GM12801 (cell line): ENCODE measurements around the gene NR2F2.

Source experiments
- TF ChIP-seq, protein P1 (sequence below): IDR thresholded peaks from one replicate; pipeline ENCODE4 v1.5.1; 2011; ENCODE audit warnings: control low read depth; ENCODE audit not compliant: insufficient read length; ENCODE audit errors: extremely low read depth

NR2F2 gene

DNA sequence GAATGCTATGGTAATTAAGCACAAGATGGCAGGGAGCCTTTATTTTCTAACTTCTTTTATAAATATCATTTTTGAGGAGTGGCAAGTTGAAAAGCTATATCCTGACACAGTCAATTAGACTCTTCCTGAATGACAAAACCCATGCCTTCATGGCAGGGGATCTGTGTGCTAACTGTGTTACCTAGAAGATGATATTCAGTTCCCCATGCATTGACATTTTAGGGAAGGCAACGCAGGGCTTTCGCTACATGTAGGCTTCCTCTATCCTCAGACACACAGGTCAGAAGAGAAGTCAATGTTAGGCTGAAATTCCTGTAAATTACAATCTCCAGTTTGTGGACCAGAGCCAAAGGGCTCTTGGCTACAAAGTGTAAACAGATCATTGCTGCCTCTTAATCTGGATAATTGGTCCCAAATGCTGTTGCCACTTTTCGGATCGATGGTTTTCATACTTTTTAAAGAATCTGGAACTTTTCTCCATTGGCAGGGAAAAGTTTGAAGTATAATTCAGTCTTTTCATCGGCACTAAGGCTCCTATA lies 22.6 kb upstream of the NR2F2 start:
- TF ChIP-seq, protein P1, sequence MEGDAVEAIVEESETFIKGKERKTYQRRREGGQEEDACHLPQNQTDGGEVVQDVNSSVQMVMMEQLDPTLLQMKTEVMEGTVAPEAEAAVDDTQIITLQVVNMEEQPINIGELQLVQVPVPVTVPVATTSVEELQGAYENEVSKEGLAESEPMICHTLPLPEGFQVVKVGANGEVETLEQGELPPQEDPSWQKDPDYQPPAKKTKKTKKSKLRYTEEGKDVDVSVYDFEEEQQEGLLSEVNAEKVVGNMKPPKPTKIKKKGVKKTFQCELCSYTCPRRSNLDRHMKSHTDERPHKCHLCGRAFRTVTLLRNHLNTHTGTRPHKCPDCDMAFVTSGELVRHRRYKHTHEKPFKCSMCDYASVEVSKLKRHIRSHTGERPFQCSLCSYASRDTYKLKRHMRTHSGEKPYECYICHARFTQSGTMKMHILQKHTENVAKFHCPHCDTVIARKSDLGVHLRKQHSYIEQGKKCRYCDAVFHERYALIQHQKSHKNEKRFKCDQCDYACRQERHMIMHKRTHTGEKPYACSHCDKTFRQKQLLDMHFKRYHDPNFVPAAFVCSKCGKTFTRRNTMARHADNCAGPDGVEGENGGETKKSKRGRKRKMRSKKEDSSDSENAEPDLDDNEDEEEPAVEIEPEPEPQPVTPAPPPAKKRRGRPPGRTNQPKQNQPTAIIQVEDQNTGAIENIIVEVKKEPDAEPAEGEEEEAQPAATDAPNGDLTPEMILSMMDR = no peak

DNA sequence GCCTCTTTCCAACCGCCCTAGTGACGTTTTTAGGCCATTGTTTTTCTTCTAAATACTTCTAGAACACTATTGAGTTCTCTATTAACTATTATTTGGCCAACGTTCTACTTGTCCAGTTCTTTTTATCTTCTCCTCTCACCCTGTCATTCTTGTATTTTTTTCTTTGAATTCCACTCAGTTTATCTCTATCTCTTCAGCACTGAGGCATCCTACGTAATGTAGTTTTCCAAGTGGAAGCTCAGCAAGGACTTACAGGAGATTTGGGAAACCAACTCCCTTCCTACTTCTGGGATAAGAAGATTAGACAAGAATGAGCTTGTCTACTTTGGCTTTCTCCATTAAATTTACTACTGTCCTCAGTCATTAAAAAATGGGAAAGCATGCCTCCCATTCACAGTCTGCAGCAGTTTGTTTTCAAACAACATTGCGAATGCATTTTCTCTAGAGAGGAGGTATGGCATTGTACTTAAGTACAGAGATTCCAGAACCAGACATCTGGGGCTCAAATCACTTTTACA lies 21.3 kb upstream of the NR2F2 start:
- TF ChIP-seq, protein P1 = no peak

DNA sequence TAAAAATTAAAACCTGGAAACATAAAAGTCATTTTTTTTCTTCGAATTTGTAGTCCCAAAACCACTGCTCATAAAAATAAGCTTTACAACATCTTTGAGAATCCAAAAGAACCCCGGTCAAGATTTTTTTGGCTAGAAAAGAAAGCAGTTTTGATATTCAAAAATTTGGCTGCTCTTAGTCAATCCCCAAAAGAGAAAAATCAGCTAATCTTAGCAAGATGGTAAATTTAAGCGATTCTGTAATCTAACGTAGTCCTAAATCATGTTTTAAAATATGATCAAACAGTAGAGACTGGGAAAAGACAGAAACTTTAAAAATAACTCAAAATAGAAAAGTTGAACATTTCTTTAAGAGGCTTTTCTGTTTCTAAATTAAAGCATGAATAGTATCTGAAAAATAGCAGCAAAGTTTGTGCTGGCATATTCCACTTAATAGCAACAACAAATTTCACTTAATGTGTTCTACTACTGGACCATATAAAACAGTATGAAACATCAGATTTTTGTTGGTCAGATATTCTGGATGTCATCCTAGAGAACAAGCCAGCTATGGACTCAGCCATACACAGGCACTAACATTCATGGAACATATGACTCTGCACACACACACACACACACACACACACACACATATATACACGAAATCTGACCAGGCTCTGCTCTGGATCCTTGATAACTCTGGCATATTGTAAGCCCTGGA lies 19.1 kb upstream of the NR2F2 start:
- TF ChIP-seq, protein P1 = no peak

DNA sequence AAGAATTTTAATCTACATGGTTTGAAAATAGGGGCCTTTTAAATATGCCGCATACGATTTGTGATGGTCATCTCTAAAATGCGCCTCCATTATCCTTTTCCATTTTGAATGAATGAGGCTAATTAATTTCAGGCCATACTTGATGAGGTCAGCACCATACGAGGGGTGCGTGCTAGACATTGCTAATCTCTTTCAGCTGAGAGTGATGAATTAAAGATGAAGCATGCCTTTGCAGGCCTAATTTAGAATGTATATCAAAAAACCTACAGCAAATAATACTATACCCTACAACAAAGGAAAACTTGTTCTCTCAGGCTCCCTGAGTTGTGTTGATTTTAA lies 18.6 kb upstream of the NR2F2 start:
- TF ChIP-seq, protein P1 = no peak

DNA sequence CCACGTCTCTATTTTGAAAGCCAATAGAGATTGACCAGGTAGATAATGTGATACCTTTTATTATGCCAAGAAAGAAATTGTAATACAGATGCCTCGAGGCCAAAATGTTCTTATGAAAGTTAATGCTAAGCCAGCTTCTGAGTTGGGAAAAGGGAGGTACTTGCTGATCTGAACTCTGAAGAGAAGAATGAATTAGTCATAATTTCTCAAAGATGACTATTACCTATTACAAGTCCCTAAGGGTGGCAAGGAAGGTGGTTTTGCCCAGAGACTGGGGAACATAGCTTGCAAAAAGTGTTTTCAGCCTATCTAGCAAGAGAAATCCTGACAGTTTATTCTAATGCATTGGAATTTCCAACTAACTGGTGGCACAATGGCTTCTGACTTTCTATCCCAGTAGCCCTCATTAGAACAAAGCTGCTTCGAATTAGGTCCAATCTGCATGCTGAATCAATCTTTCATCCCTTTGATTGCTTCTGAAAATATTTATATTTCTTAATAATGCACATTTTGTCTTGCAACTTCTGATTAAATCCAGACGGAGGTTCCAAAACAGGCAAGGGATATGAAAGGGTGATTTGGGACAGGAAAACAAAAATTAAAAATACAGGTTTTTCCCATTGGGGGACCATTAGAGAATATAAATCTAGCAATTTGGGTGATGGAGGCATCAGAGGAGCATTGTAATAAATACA lies 17.7 kb upstream of the NR2F2 start:
- TF ChIP-seq, protein P1 = no peak

DNA sequence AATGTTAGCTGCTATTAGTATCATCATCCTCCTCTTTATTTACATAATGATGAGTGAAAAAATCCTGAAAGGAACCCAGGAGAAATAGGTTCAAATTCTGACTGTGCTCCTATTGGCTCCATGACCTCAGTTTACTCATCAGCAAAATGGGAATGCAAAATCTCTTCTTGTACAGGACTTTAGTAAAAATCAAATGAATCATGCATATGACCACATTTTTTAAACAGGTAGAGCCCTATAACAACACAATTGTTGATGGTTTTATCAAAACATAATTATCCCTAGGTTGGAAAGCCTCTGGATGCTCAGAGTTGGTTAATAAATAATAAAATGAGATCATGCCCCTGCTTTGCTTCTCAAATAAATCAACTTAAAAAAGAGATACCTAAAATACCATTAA lies 16.0 kb upstream of the NR2F2 start:
- TF ChIP-seq, protein P1 = no peak

DNA sequence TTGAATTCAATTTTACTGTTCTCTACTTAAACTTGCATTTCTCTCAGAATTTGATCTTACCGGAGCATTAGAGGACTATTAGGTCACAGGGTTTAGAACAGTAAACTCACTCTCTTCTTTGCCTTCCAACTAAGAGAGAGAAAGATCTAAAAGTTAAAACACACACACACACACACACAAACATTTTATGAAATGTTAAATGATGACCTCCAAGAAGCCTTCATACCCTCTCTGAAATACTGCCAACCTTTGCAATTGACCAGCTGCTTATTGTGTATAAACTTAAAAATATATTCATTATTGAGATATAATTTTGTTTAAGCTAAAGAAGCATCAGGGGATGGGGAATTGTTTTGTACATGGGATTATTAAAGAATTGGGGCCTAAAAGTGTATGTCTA lies 15.5 kb upstream of the NR2F2 start:
- TF ChIP-seq, protein P1 = no peak
